K562 (cell line): ENCODE measurements around the gene MECR. TPM values are rescaled to one million over a fixed set of nuclear protein-coding genes. Genes with fewer than 3 reads are reported as not detected.
A peak's percentile ranks its signal among the peaks of the same experiment; 100 is the strongest.

Experiments used
- ADNP ChIP-seq: fragments of 200-800 bp; sonication (Bioruptor generic); IDR thresholded peaks from 2 replicates; pipeline ENCODE4 v1.6.1; 2016; ENCODE audit warnings: missing genetic modification characterization, missing compliant biosample characterization
- BCOR ChIP-seq: fragments of 450-650 bp; IDR thresholded peaks from 2 replicates; pipeline ENCODE4 v1.6.1; 2016
- BRD4 ChIP-seq: fragments of 200-600 bp; sonication (generic); IDR thresholded peaks from 2 replicates; pipeline ENCODE4 v1.6.1; 2017; ENCODE audit warnings: inconsistent platforms
- CREM ChIP-seq: IDR thresholded peaks from 2 replicates; pipeline ENCODE4 v1.6.1; 2014; ENCODE audit warnings: antibody characterized with exemption, low read depth
- EGR1 ChIP-seq: fragments of 450-650 bp; conservative IDR thresholded peaks from 2 replicates; pipeline ENCODE4 v1.6.1; 2017; ENCODE audit warnings: mild to moderate bottlenecking
- ELF4 ChIP-seq: fragments of 450-650 bp; formaldehyde crosslinking; IDR thresholded peaks from 2 replicates; pipeline ENCODE4 v1.4.0; 2022; ENCODE audit warnings: missing genetic modification characterization
- ETV5 ChIP-seq: sonication (generic); formaldehyde crosslinking; IDR thresholded peaks from 2 replicates; pipeline ENCODE4 v1.4.0; 2020; ENCODE audit warnings: low read depth, mild to moderate bottlenecking, missing genetic modification reagents
- GTF2A2 ChIP-seq: IDR thresholded peaks from 2 replicates; pipeline ENCODE4 v1.6.1; 2016; ENCODE audit warnings: mild to moderate bottlenecking, missing genetic modification characterization, missing compliant biosample characterization
- JUN ChIP-seq, 2 experiments: sonication (generic) in 1 of 2; formaldehyde crosslinking in 1 of 2; IDR thresholded peaks; 2 replicates each; pipeline versions ENCODE4 v1.6.1 to v1.8.0; 2012 to 2022; ENCODE audit warnings: borderline replicate concordance in 2 of 2, mild to moderate bottlenecking in 2 of 2, improper control_type of control experiment in 1 of 2, low read depth in 1 of 2, low read length in 1 of 2, missing genetic modification reagents in 1 of 2
- KLF16 ChIP-seq: IDR thresholded peaks from 2 replicates; pipeline ENCODE4 v1.6.1; 2016; ENCODE audit warnings: antibody characterized with exemption
- LCOR ChIP-seq: sonication (generic); formaldehyde crosslinking; IDR thresholded peaks from 2 replicates; pipeline ENCODE4 v1.8.0; 2022; ENCODE audit warnings: mild to moderate bottlenecking, missing genetic modification reagents
- MAFK ChIP-seq: IDR thresholded peaks from 2 replicates; pipeline ENCODE4 v1.6.1; 2011; ENCODE audit warnings: low read length, improper control_type of control experiment
- MED1 ChIP-seq: sonication (generic); formaldehyde crosslinking; IDR thresholded peaks from 2 replicates; pipeline ENCODE4 v1.8.1; 2023; ENCODE audit warnings: missing genetic modification reagents, borderline replicate concordance
- MTF1 ChIP-seq: fragments of 250-450 bp; sonication (Bioruptor Pico); IDR thresholded peaks from 2 replicates; pipeline ENCODE4 v1.9.0; 2021; ENCODE audit warnings: moderate library complexity, mild to moderate bottlenecking, inconsistent platforms, borderline replicate concordance
- NRF1 ChIP-seq, 2 experiments: fragments of 450-650 bp; IDR thresholded peaks in 1 of 2; conservative IDR thresholded peaks in 1 of 2; 2 replicates each; pipeline ENCODE4 v1.6.1; 2014; ENCODE audit warnings: mild to moderate bottlenecking in 2 of 2
- RCOR1 ChIP-seq, 2 experiments: IDR thresholded peaks; 2 replicates each; pipeline ENCODE4 v1.6.1; 2012; ENCODE audit warnings: low read depth in 2 of 2, low read length in 2 of 2, borderline replicate concordance in 1 of 2, improper control_type of control experiment in 1 of 2
- RNF2 ChIP-seq: sonication (generic); IDR thresholded peaks from 2 replicates; pipeline ENCODE4 v1.6.1; 2016
- SMARCA4 ChIP-seq: fragments of 450-650 bp; IDR thresholded peaks from 2 replicates; pipeline ENCODE4 v1.6.1; 2016
- ZFP36 ChIP-seq: fragments of 150-350 bp; IDR thresholded peaks from 2 replicates; pipeline ENCODE4 v1.6.1; 2018; ENCODE audit warnings: low read length, low read depth; ENCODE audit not compliant: partially characterized antibody
- ZKSCAN8 ChIP-seq: fragments of 200-800 bp; sonication (Bioruptor generic); IDR thresholded peaks from 2 replicates; pipeline ENCODE4 v1.6.1; 2016; ENCODE audit warnings: missing genetic modification characterization, missing compliant biosample characterization
- ZNF134 ChIP-seq: fragments of 250-450 bp; sonication (Bioruptor Pico); conservative IDR thresholded peaks from 2 replicates; pipeline ENCODE4 v1.4.0; 2020
- ZNF274 ChIP-seq: IDR thresholded peaks from 2 replicates; pipeline ENCODE4 v1.6.1; 2011; ENCODE audit warnings: low read depth, mild to moderate bottlenecking, low read length, moderate library complexity, borderline replicate concordance
- ZZZ3 ChIP-seq: fragments of 450-650 bp; IDR thresholded peaks from 2 replicates; pipeline ENCODE4 v1.6.1; 2016; ENCODE audit warnings: antibody characterized with exemption, mild to moderate bottlenecking, moderate library complexity
- polyA plus RNA-seq, 8 experiments: library from polyadenylated mRNA; depleted of rRNA in 4 of 8; stranded (reverse) in 5 of 8; unstranded in 3 of 8; fragments of >200 nt; fragmentation: Nextera tagmentation in 2 of 8; fragmentation: Illumina TruSeq in 1 of 8; extraction: Ambion mirVana in 2 of 8; extraction: Trizol in 1 of 8; gene quantifications; 2 replicates each; pipeline versions ENCODE4 v1.2.1 to v1.2.3, GENCODE V29; 2011 to 2014; ENCODE audit warnings: inconsistent platforms in 1 of 8, missing spikeins in 1 of 8
- total RNA-seq, 7 experiments: library from RNA; depleted of rRNA in 6 of 7; stranded (reverse); fragments of >200 nt in 6 of 7; fragmentation: Illumina TruSeq in 2 of 7; extraction: Trizol in 2 of 7; gene quantifications; 2 replicates each; pipeline versions ENCODE4 v1.2.1 to v1.2.3, GENCODE V29; 2011 to 2021; ENCODE audit warnings: low replicate concordance in 1 of 7
- TF ChIP-seq, protein P1 (sequence below): fragments of 450-650 bp; formaldehyde crosslinking; IDR thresholded peaks from 2 replicates; pipeline ENCODE4 v1.4.0; 2022; ENCODE audit warnings: mild to moderate bottlenecking, moderate library complexity
- TF ChIP-seq, protein P2 (sequence below): IDR thresholded peaks from 2 replicates; pipeline ENCODE4 v1.6.1; 2011; ENCODE audit not compliant: insufficient read length; ENCODE audit errors: extremely low read depth
- TF ChIP-seq, protein P3 (sequence below): sonication (generic); formaldehyde crosslinking; IDR thresholded peaks from 2 replicates; pipeline ENCODE4 v1.9.0; 2022; ENCODE audit warnings: mild to moderate bottlenecking, missing genetic modification reagents
- TF ChIP-seq, protein P4 (sequence below): sonication (generic); formaldehyde crosslinking; IDR thresholded peaks from 2 replicates; pipeline ENCODE4 v1.4.0; 2020; ENCODE audit warnings: mild to moderate bottlenecking, missing genetic modification reagents

MECR gene
- total and polyA plus RNA-seq, 9 of the 15 experiments (the other 6 are each of a cell fraction or from before 2014, with no cell fraction given) = 10.4 to 58.6 (median 42.9) TPM

DNA sequence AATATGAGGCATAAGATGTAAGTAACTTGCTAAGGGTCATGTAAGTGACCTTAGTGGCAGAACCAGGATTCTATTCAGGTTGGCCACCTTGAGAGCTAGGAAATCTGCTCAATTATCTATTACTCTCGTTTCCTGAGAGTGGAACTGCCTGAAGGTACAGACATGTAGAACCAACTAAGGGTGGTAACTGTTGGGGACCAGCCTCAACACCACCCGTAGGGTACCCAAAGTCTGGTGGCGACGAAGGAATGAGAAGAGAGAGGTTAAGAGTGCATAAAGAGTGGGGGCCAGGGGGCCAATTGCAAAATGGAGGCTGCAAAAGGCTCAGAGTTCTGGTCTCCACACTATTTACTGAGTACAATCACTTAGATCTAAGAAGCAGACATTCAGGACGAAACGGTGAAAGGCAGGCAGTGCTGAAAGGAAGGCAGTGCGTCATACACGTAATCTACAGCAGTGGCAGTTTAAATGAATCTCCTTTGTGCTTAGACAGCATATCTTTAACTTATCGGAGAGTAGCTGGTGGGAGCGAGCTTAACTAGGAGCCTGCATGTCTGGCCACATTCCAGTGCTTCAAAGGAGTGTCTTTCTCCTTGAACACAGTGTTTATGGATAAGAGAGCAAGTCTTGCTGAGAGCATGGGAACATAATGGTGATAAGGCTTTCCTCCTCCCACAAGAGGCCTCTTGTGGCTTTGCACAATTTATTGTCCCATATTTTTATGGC, 74.0 kb downstream of the MECR start (continued):
- TF ChIP-seq ZKSCAN8 (CRISPR knock-in tag) (no peak), RCOR1 (IDR thresholded peaks at IDR 0.05; ENCODE audit: borderline replicate concordance in 1 of 2, low read depth in 2 of 2, low read length in 2 of 2) (peak; percentile 79 to 97; a peak in 3 of 4 replicates), BRD4 (peak; percentile 62; the same call in 1 of the 2 replicates), ELF4 (peak; percentile 80; the same call in 1 of the 2 replicates), EGR1 (0 out of 2 replicates have a peak, but pooled peaks have one; percentile 14), MAFK (peak; percentile 92), BCOR (peak; percentile 91), ADNP (peak; percentile 84), ETV5 (CRISPR knock-in tag) (peak; percentile 51; the same call in 1 of the 2 replicates), KLF16 (peak; percentile 88), MED1 (CRISPR knock-in tag) (no peak), CREM (peak; percentile 96), NRF1 (conservative IDR thresholded peaks at IDR 0.05 in 1 of 2, IDR thresholded peaks at IDR 0.05 in 1 of 2) (peak; percentile 45 to 52), ZZZ3 (0 out of 2 replicates have a peak, but pooled peaks have one; percentile 33), JUN (IDR thresholded peaks at IDR 0.05; ENCODE audit: borderline replicate concordance, low read depth, low read length) (peak; percentile 83), JUN (CRISPR knock-in tag; IDR thresholded peaks at IDR 0.05; ENCODE audit: borderline replicate concordance) (0 out of 2 replicates have a peak, but pooled peaks have one; percentile 33), MTF1 (CRISPR knock-in tag) (peak; percentile 65; the same call in 1 of the 2 replicates), ZNF134 (CRISPR knock-in tag) (0 out of 2 replicates have a peak, but pooled peaks have one; percentile 41), LCOR (peak; percentile 91), ZNF274 (peak; percentile 63; the same call in 1 of the 2 replicates), RNF2 (peak; percentile 95), GTF2A2 (tag) (no peak), ZFP36 (peak; percentile 75), SMARCA4 (peak; percentile 98)
- TF ChIP-seq, protein P1, sequence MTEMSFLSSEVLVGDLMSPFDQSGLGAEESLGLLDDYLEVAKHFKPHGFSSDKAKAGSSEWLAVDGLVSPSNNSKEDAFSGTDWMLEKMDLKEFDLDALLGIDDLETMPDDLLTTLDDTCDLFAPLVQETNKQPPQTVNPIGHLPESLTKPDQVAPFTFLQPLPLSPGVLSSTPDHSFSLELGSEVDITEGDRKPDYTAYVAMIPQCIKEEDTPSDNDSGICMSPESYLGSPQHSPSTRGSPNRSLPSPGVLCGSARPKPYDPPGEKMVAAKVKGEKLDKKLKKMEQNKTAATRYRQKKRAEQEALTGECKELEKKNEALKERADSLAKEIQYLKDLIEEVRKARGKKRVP (CRISPR knock-in tag) = peak; percentile 56
- TF ChIP-seq, protein P2, sequence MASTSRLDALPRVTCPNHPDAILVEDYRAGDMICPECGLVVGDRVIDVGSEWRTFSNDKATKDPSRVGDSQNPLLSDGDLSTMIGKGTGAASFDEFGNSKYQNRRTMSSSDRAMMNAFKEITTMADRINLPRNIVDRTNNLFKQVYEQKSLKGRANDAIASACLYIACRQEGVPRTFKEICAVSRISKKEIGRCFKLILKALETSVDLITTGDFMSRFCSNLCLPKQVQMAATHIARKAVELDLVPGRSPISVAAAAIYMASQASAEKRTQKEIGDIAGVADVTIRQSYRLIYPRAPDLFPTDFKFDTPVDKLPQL = no peak
- TF ChIP-seq, protein P3, sequence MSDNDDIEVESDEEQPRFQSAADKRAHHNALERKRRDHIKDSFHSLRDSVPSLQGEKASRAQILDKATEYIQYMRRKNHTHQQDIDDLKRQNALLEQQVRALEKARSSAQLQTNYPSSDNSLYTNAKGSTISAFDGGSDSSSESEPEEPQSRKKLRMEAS (CRISPR knock-in tag) = peak; percentile 81
- TF ChIP-seq, protein P4, sequence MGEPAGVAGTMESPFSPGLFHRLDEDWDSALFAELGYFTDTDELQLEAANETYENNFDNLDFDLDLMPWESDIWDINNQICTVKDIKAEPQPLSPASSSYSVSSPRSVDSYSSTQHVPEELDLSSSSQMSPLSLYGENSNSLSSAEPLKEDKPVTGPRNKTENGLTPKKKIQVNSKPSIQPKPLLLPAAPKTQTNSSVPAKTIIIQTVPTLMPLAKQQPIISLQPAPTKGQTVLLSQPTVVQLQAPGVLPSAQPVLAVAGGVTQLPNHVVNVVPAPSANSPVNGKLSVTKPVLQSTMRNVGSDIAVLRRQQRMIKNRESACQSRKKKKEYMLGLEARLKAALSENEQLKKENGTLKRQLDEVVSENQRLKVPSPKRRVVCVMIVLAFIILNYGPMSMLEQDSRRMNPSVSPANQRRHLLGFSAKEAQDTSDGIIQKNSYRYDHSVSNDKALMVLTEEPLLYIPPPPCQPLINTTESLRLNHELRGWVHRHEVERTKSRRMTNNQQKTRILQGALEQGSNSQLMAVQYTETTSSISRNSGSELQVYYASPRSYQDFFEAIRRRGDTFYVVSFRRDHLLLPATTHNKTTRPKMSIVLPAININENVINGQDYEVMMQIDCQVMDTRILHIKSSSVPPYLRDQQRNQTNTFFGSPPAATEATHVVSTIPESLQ (CRISPR knock-in tag) = 0 out of 2 replicates have a peak, but pooled peaks have one; percentile 27
